RPMI7951 (cell line): Measurements from ENCODE around the gene FBXO3. TPM values are rescaled to one million over a fixed set of nuclear protein-coding genes. Genes with fewer than 3 reads are reported as not detected.

ENCODE experiments used
- DNase-seq: peaks from one replicate; pipeline ENCODE4 v3.0.0-alpha.2; 2012; ENCODE audit warnings: low read depth
- total RNA-seq: library from RNA; depleted of rRNA; stranded (reverse); fragments of >200 nt; shearing (Covaris generic); gene quantifications from 2 replicates; pipeline ENCODE4 v1.2.3, GENCODE V29; 2014; rRNA removed

FBXO3 gene
- total RNA-seq, 1 experiment from 2014 or later = 41.2 TPM

DNA sequence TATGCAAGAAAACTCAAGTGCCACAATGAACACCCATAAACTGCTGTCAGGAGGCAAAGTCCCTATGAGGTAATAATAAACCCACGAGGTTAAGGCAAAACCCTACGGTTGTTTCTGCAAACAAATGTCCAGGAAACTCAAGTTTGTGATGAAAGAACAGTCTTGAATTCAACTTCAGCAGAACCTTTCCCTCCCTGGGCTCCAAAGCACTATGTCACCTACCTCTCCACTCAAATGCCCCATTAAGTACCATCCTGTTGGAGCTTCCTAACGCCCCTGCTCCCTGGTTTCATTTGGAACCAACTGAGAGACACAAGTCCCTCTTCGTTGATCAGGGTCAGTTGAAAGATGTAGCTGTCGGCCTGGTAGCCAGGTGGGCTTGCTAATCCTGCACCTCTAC, 71.1 kb downstream of the FBXO3 start:
- no peak for DNase-seq

DNA sequence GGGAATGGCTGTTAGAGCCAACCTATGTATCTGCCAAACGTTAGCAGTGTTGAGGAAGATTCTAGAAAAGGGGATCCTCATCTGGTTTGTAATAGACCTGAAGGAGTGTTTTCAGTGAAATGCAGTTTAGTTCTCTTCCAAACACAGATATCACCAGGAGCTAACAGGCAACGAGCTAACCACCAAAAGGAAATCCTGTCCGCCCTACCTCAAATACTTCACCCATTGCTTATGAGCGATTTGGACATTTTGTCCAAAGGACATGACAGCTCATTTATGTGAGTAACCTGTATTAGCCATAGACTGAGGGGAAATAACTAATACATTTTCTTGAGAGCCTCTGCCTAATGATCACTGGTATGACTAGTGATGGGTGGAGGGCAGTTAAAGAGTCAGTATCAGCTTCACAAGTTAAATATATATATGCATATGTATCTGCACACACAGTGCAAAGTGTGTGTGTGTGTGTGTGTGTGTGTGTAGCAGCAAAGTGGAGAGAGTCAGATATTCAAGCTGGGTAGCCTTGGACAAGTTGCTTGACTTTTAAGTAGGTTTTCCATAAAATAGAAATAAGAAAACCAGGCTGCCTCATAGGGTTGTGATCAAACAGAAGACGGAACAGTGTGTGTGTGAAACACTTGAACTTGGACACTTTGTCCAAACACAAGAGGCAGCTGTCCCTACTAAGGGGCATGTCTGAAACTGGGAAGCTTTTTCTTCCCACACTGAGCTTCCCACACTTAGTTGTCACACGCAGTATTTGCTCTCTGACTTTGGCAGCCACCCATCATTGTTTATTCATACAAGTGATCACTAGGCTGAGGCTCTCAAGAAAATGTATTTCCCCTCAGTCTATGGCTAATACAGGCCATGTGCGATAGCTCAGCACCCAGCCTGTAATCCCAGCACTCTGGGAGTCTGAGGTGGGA, 72.8 kb downstream of the FBXO3 start:
- DNase-seq = peak; percentile 72

DNA sequence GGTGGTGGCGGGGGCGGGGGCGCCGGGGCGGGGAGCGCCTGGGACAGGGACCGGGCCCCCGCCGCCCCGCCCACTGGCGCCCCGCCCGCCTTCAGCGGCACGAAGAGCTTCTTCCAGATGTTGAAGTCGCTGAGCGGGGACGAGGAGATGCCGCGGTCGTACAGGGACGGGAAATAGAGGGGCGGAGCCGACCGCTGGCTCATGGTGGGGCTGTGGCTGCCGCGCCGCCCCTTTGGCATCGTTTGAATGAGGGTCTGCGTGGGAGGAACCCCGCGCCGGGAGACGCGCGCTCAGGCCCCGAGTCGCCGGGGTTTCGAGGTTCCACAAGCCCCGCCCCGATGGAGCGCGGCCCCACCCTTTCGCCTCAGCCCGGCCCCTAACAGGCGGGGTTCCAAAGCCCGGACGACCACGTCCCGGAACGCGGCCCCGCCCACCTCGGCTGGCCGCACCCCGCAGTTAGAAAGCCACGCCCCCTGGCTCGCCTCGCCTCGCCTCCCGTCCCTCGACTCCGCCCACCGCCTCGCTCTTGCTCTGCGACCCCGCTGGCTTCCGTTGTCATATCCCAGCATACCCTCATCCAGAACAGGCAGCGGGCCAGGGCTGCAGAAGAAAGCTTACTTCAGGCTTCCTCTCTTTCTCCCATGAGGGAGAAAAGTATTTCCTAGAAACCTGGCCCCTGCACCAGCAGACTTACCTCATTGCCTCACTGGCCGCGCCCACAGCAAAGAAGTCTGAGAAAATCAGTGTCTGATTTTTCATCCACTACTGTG, 73.6 kb downstream of the FBXO3 start, which contains the start of gene C11orf91:
Gene C11orf91 (minus strand): TSS at position 325 of the 770 bp plus-strand sequence. CDS start 86 bp downstream, at position 239.
- DNase-seq = peak; percentile 89

DNA sequence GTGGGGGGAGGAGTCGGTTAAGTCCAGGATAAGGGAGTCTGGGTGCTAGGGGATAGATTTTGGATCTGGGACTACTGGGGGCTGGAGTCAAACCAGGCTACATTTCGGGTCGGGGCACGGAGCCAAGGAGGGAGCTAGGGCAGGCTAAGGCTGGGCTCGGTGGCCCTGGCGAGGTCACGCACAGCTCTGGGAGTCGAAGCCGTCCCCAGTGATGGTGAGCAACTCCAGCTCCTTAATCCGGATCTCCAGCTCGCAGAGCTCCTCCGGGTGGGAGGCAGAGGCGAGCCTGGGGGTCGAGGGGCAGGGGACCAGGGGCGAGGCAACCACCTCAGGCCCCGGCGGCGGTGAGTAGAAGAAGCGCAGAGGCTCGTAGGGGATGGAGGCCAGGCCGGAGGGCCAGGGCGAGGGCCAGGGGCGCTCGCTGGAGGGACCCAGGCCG, 74.2 kb downstream of the FBXO3 start:
- no peak for DNase-seq

DNA sequence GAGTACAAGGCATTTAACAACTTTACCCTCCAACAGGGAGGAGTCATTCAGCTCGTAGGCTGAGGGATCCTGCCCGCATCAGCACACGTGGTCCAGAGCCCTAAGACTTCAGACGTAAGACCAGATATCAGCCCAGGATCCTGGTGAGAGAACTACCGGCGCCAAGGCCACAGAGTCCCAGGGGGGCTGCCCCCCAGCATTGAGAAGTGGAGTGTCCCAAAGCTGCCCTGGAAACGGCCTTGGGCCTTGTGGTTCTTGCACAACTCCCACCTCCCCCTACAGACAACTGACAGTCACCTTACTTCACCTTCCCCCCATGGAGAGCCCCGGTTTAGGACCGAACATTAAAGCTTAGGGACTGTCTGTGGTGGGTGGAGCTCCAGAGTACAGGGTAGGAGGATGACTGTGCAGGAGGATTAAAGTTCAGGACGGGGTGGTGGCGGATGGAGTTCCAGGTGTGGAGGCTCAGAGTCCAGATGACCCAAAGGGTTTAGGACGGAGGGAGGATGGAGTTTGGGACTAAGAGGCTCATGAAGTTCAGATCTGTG, 74.7 kb downstream of the FBXO3 start:
- DNase-seq = no peak

DNA sequence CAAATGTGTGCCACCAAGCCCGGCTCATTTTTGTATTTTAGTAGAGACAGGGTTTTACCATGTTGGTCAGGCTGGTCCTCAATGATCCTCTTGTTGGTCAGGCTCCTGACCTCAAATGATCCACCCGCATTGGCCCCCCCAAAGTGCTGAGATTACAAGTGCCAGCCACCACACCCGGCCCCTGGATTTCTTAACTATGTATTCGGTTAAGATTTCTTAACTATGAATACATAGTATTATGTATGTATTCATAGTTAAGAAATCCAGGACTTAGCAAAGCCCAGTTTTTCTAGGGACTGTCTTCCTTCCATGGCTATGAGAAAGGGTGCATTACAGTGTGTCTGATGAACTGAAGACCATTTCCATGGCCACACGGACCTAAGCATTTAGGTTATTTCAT, 75.4 kb downstream of the FBXO3 start:
- no peak for DNase-seq

DNA sequence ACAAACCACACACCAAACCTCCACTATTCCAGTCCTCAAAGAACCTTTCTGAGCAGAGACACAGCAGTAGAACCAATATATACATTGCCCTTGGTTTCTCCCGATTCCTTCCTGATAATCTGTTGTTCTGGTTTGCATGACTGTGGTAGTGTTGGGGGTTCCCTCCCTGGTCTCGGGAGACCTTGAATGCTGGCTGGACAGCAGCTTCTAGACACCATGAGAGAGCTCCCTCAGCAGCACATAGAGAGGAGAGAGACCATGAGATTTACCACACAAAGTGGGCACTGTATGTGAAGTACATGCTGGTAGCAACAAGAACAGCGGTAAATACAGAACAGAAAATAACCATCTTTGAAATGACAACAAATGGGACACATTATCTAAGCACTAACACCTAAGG, 76.3 kb downstream of the FBXO3 start:
- no peak for DNase-seq

DNA sequence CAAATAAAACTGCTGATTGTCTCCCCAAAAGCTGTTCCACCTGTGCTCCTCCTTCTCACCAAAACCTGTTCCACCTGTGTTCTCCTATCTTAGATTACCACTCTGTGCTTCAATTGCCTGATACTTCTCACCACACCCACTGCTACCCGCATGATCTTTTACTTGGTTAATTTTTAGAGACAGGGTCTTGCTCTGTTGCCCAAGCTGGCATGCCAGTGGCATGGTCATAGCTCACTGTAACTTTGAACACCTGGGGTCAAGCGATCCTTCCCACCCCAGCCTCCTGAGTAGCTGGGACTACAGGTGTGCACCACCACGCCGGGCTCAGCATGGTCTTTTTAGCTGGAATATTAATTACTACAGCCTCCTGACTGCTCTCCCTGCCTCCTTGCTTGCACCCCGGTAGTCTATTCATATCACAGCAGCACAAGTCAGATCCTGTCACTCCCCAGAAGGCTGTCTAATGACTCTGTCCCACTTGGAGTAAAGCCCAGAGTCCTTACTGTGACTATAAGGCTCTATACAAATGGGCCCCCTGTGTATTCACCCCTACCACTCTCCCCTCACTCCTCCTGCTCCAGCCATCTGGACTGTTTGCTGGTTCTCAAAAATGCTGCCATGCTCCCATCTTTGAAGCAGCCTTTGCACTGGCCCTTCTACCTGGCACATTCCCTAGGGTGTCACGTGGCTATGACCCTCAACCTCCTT, 77.2 kb downstream of the FBXO3 start:
- no peak for DNase-seq

DNA sequence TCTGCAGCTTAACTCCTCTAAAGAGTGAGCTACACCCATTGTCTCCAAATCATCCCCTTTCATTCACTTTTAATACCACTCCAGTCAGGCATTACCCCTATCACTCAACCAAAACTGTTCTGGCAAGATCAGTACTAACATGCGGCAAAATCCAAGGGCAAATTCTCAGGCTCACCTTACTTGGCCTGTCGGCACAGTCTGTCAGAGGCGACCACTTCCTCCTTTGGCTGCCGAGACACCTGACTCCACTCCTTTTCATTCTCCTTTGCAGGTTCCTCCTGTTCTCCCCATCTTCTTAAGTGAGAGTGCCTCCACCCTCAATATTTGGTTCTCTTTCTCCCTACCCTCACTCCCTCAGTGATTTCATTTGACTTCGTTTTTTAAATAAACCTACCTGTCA, 77.9 kb downstream of the FBXO3 start:
- no peak for DNase-seq

DNA sequence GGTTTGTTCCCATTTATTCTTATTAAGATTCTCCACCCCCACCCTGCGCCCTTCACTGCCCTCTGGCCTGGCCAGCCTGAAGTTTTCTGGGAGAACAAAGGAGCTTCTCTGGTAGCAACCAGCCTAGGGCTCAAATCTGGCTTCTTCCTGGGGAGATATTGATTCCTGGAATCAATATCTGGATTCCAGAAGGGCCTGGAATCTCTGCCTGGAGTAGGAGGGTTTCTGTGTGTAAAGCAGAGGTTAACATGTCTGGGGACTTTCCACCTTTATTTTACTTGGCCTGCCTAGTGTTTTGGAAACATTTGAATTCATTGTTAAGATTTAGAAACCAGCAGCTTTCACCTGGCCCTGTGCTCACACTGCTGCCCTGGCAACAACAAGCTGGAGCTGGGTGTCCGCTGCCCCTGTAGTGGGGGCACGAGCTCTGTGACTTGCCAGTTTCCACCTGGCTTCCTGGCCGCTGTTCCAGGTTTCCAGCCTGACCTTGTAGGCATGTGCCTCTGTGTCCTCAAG, 79.2 kb downstream of the FBXO3 start:
- DNase-seq = no peak

DNA sequence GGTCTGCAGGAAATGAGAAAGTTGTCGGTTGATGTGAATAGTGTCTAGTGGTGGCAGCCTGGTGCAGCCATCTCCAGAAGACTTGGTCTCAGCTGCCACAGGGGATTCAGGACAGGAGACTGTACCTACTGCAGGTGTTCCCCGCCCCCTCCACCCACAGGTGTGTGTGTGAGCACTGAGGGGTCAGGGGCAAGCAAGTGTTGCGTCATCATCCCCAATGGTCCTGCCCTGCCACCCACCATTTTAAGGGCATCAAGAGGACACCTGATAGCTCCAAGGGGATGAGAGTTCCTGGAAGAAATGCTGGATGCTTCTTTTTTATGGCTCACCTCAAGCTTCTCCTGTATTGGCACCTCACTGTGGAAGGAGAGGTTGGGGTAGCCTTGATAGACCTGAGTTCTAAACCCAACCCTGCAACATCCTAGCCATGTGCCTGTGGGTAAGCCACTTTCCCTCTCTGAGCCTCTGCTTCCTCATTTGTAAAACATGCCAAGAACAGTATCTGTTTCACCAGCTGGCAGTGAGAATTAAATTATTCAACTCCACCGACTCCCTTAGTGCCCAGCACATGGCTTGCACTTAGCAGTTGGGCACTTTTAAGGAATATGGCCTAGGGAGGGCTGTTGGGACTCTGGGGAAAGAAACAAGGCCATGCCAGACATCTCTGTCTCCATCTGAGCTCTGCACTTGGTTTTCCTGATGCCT, 79.8 kb downstream of the FBXO3 start:
- DNase-seq = no peak

DNA sequence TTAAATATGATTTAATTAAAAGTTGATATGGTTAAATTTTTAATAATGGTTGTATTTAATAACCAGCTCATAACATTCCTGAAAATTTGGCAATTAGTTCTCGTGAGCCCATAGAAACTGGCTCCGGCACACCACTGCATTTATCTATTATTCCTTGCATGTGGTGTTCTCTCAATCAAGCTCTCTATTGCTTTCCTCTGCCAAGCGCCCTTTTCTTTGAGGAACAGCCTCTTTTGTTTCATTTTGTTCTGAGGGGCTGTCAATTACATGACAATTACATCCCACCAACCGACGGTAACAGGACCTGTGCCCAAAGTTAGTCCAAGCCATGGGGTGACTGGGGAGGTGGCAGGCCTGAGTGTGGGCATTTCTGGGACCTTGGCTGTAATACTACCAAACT, 81.8 kb downstream of the FBXO3 start:
- no peak for DNase-seq

DNA sequence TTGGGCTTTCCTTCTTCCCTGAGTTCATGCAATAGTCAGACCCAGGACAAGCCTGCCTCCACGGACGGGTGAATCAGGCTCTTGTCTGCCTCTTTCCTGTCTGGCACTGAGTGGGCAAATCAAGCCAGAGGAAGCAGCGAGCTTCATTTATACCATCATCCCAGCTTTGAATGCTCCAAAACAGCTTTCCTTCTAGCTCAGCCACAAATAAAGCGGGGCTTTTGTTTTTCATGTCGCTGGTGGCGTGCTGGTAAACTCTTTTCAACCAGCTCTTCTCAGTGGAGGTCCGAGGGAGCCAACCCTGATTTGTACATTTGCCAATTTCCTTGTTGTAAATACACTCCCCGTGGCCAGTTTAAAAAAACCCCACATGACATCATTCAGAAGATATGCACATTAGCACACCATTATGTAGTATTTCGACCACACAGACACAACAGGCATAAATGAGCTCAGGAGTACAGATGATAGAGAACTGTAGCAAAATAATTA, 82.3 kb downstream of the FBXO3 start:
- peak; percentile 94 for DNase-seq

DNA sequence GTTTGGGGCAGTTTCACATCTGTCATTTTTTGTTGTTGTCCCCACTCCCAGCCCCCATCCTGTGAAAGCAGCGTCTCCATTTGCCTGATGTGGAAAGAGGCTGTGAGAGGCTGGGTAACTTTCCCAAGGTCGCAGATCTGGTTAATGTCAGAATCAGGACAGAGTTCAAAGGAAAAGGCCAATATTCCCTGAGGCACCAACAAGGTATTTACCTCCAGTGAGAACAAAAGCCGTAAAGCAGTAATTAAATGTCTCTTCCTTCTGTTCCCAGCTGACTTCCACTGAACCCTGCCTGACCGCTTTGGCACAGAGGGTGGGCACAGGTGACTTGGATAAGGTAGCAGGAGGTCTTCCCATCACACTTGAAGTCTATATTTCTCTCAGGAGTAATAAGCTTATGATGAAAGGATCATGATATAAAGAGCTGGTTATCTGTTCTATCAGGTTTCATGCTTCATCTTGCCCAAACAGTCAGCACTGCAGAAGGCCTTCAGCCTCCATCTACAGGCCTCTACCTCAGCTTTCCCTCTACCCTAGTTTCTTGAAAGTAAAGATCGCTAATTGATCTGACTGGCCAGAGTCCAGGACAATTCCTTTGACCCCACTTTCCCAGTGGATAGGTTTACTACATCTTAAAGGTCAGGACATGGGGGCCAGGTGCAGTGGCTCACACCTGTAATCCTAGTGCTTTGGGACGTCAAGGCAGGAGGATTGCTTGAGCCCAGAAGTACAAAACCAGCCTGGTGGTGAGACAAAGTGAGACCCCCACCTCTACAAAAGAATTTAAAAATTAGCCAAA, 83.1 kb downstream of the FBXO3 start:
- no peak for DNase-seq

Other genes starting within 250 kb of the FBXO3 start
- gene C11orf91, start 73.7 kb downstream of the FBXO3 start, total RNA-seq = not detected in 2 replicates
- gene CD59, start 38.1 kb downstream of the FBXO3 start, total RNA-seq = 118 TPM in 2 replicates
- gene LMO2, start 117.6 kb upstream of the FBXO3 start, total RNA-seq = 0.12 and 0.59 TPM in 2 replicates